Measurements from ENCODE around the gene CTCF. TPM values are rescaled to one million over a fixed set of nuclear protein-coding genes. Genes with fewer than 3 reads are reported as not detected.

Gene CTCF
- total and polyA plus RNA-seq, 2 experiments from 2014 or later = 35.5 to 46.0 TPM

- H3K4me2 ChIP-seq = no peak overlapping the region
- H3K36me3 ChIP-seq (replicated peaks; ENCODE audit: insufficient read depth, low read depth) = no peaks in the 10 kb centered on the region
- H2AFZ ChIP-seq = no peak overlapping the region
- H3K4me1 ChIP-seq (ENCODE audit: insufficient read depth) = peaks cover 4% of the 10 kb centered on the region
- no peaks in the 10 kb centered on the region for H4K20me1 ChIP-seq (ENCODE audit: insufficient read depth, poor library complexity, severe bottlenecking)
- WGBS (ENCODE audit: low lambda C conversion rate, missing lambda C conversion rate) = 86% methylated on average over 3 of the region's 3 CpGs
- H3K79me2 ChIP-seq = no peaks in the 10 kb centered on the region
- no peak for DNase-seq (ENCODE audit: low spot score)
- TF ChIP-seq EZH2 (IDR thresholded peaks at IDR 0.05; ENCODE audit: borderline replicate concordance) (no peak), CTCF (IDR thresholded peaks at IDR 0.05; ENCODE audit: poor library complexity) (no peak), EZH2phosphoT487 (IDR thresholded peaks at IDR 0.05; ENCODE audit: low read depth, severe bottlenecking, unreplicated experiment) (no peak)
- H3K27me3 ChIP-seq = no peaks in the 10 kb centered on the region
- H3K27ac ChIP-seq = no peak overlapping the region
- no peaks in the 10 kb centered on the region for H3K9me2 ChIP-seq (replicated peaks; ENCODE audit: insufficient read depth)
- no peak overlapping the region for H3K4me3 ChIP-seq
- no peaks in the 10 kb centered on the region for H3K9me3 ChIP-seq (ENCODE audit: low read depth)
These were observed 45.2 kb upstream of the CTCF start for GRCh38 chr16:67517155-67517445.

GRCh38 chr16:67517661-67518423, 44.5 kb upstream of the CTCF start:
- Histone ChIP-seq H3K4me1 (ENCODE audit: insufficient read depth) (peaks cover 4% of the 10 kb centered on the region), H4K20me1 (ENCODE audit: insufficient read depth, poor library complexity, severe bottlenecking) (no peaks in the 10 kb centered on the region), H3K4me3 (no peak overlapping the region), H3K79me2 (no peaks in the 10 kb centered on the region), H3K27me3 (no peaks in the 10 kb centered on the region), H3K27ac (no peak overlapping the region), H3K4me2 (no peak overlapping the region), H3K9me2 (replicated peaks; ENCODE audit: insufficient read depth) (no peaks in the 10 kb centered on the region), H3K36me3 (replicated peaks; ENCODE audit: insufficient read depth, low read depth) (no peaks in the 10 kb centered on the region), H2AFZ (no peak overlapping the region), H3K9me3 (ENCODE audit: low read depth) (no peaks in the 10 kb centered on the region)
- no peak for TF ChIP-seq EZH2 (IDR thresholded peaks at IDR 0.05; ENCODE audit: borderline replicate concordance)
- TF ChIP-seq EZH2phosphoT487 (IDR thresholded peaks at IDR 0.05; ENCODE audit: low read depth, severe bottlenecking, unreplicated experiment) = no peak
- TF ChIP-seq CTCF (IDR thresholded peaks at IDR 0.05; ENCODE audit: poor library complexity) = no peak
- no peak for DNase-seq (ENCODE audit: low spot score)
- WGBS (ENCODE audit: low lambda C conversion rate, missing lambda C conversion rate) = 67% methylated on average over 11 of the region's 11 CpGs

- WGBS (ENCODE audit: low lambda C conversion rate, missing lambda C conversion rate) = 93% methylated on average over 8 of the region's 8 CpGs
- H3K9me2 ChIP-seq (replicated peaks; ENCODE audit: insufficient read depth) = no peaks in the 10 kb centered on the region
- no peak overlapping the region for H3K4me2 ChIP-seq
- no peak for DNase-seq (ENCODE audit: low spot score)
- no peak overlapping the region for H2AFZ ChIP-seq
- TF ChIP-seq CTCF (IDR thresholded peaks at IDR 0.05; ENCODE audit: poor library complexity) (no peak), EZH2 (IDR thresholded peaks at IDR 0.05; ENCODE audit: borderline replicate concordance) (no peak), EZH2phosphoT487 (IDR thresholded peaks at IDR 0.05; ENCODE audit: low read depth, severe bottlenecking, unreplicated experiment) (no peak)
- peaks cover 4% of the 10 kb centered on the region for H3K4me1 ChIP-seq (ENCODE audit: insufficient read depth)
- no peaks in the 10 kb centered on the region for H3K79me2 ChIP-seq
- H3K4me3 ChIP-seq = no peak overlapping the region
- no peaks in the 10 kb centered on the region for H3K36me3 ChIP-seq (replicated peaks; ENCODE audit: insufficient read depth, low read depth)
- no peak overlapping the region for H3K27ac ChIP-seq
- no peaks in the 10 kb centered on the region for H3K27me3 ChIP-seq
- no peaks in the 10 kb centered on the region for H3K9me3 ChIP-seq (ENCODE audit: low read depth)
- no peaks in the 10 kb centered on the region for H4K20me1 ChIP-seq (ENCODE audit: insufficient read depth, poor library complexity, severe bottlenecking)
These were observed 43.6 kb upstream of the CTCF start for GRCh38 chr16:67518676-67519075.
